GM12801 (cell line): ENCODE results near the gene GPC3.

ENCODE experiments used
- CTCF ChIP-seq: IDR thresholded peaks from one replicate; pipeline ENCODE4 v1.5.1; 2011; ENCODE audit warnings: control low read depth; ENCODE audit not compliant: insufficient read length; ENCODE audit errors: extremely low read depth

GPC3 gene

DNA sequence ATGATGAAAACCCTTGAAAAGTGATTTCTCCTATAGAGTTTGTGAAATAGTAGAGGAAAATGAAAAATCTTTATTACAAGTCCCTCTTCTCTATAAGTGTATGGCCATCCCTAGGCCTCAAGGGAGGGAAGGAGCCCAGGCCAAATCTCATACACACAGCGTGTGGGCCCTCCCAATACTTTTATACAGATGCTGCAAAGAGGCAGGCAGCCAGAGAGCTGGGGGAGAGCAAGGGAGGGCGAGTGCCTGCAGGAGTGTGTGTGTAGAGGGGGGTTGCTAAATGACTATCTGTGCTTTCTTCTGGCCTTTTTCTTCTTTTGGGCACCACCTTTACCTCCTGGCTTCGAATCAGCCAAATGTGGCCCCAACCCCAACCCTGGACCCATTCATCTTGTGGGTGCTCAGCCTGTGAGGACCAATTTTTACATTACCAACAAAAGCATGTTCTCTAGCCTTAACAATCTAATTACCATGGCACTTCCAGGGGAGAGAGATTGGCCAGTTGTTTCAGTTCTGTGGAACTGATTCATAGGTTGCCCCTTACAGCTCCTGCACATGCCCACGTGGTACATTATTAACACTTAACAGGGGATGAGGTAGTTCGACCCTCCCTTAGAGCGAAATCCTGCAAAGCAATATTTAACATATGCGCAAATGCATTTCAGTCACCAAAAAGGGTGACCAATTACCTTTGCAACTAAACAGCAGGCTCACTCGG lies 2.0 kb downstream of the GPC3 start:
- no peak for TF ChIP-seq CTCF

- no peak for TF ChIP-seq CTCF
These were observed 3.5 kb downstream of the GPC3 start for GRCh38 chrX:133981924-133982323.

GRCh38 chrX:133980832-133981588 lies 4.4 kb downstream of the GPC3 start:
- no peak for TF ChIP-seq CTCF

GRCh38 chrX:133980406-133980805 lies 5.0 kb downstream of the GPC3 start:
- no peak for TF ChIP-seq CTCF

GRCh38 chrX:133979641-133980230 lies 5.7 kb downstream of the GPC3 start:
- TF ChIP-seq CTCF: no peak

- TF ChIP-seq CTCF: no peak
These were observed 11.7 kb downstream of the GPC3 start for GRCh38 chrX:133973704-133974103.

- no peak for TF ChIP-seq CTCF
These were observed 12.5 kb downstream of the GPC3 start for GRCh38 chrX:133972916-133973315.
